Measurements from ENCODE around the gene TMEM252.

TMEM252 gene

DNA sequence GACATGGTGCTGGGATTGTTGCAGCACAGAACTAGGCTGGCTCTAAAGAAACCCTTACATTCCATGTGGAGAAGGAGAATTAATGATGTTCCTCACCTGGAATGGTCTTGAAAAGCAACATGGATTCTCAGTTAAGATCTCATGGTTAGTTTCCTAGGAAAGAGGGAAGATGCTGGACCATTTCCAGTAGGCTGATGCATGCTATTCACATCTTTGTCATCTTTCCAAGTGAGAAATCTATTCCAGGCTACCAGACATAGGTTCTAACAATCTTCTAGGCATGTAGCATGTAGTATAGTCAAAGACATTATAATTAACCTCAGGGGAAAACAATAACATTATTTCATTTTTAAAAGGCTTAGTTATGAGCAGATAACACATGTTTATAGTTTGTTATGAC is 44.3 kb downstream of the TMEM252 start:
- no peak for DNase-seq

DNA sequence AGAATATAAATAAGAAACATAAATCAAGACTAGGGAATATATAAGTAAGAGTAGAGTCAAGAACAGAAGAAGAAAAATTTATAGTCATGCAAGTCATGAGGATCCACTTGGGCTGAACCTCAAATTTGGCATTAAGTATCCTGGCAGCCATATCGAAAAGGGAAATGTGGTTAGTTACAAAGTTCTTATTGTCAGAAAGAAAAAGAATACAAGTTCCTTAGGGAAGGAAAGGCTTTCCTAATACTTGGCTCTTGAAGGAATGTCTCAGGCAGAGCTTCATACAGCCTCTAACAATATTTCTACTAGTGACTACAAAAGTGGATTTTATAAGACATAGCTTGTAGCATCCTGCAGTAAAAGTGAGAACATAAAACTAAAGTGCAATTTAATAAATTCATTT is 45.4 kb downstream of the TMEM252 start:
- DNase-seq, result no peak

DNA sequence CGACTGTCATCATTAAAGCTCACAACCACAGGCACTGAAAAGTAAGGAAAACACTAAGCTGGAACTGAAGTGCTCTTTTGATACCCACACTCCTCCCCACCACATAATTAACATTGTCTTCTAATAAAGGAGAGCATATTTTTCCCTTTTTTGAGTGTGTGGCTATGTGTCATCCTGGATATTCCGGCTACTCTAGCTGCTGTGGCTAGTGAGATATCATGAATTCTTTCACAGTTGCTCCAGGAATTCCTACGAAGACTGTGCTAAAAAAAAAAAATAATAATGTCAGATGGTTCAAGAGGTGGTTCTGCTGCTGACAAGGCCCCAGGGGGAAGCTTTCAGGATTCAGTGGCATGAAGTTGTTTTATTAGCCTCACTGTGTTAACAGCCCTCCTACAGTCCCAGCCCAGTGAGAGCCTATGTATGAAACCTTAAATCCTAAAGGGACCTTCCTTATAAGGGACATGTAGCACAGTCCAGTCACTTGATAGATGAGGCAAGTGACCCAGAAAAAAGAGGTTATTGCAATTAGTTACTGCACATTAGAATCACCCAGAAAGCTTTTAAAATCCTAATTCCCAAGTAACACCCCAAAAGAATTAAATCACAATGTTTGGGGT is 46.6 kb downstream of the TMEM252 start:
- DNase-seq, result no peak

DNA sequence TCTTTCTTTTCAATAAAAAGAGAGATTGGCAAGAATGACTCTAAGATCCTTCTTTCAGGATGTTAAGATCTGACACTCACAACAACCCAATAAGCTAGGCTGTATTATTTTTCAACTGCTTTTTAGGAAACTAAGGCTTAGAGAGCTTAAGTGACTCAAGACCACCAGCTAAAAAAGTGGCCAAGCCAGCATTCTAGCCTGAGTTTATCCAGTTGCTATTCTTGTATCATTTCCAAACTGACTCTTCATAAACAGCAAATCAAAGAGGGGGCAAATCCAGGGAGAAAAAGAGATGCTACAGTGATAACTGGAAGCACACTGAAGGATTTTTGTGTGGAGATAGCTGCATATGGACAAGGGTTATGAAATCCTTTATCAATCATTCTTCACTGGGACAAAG is 47.1 kb downstream of the TMEM252 start:
- DNase-seq, result no peak

DNA sequence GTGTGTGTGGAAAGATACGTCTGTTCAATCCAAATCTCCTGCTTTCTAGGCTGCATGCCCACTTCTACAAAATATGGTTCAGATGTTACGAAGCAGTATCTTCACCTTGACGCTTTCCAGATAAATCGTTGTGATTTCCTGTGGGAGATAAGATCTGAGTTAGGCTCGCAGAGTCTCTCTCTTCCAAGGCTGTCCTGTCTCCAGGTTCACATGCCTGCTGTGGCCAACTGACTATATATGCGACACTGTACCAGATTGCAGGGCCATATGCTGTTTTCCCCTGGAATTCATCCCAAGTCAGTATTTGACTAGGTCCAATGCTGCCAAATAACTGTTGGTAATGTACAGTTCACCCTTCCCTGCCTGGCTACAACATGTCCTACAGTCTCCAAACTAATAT is 47.9 kb downstream of the TMEM252 start:
- no peak for DNase-seq

DNA sequence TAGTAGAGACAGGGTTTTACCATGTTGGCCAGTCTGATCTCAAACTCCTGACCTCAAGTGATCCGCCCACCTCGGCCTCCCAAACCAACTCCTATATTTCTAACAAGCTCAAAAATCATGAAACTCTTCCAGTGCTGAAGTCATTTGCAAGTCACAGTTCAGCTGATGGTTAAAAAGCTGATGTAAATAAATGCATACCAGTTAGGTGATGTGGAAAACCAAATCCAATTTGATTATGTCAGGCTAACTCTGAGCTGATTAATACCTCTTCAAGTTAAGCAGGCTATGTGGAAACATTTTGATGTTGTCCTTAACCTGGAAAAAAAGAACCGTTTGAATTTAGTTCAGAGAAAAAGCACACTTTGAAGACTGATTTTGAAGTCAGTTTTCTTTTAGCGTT is 51.0 kb downstream of the TMEM252 start:
- DNase-seq, result no peak

DNA sequence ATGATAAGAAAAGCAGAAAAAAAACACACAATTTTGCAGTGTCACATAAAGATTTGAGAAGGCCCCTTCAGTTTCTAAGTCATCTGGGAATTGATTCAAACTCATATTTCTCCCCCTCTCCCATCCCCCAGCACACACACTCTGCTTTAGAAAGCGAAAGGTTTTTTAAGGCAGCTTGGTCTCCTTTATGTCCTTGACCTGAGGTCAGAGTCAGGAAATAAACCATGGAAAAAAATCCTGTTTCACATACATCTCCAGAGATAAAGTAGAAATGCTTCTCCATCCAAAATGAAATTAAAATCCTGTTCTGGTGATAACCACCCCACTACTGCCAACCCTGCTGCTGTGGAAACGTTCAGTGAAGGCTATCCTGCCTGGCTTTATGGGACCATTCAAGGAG is 52.6 kb downstream of the TMEM252 start:
- DNase-seq, result no peak
